ENCODE data around the gene C1orf50. TPM values are rescaled to one million over a fixed set of nuclear protein-coding genes. Genes with fewer than 3 reads are reported as not detected.

C1orf50 gene
- total RNA-seq, 2 donors from 2014 or later: 2.0 to 2.1 TPM

DNA sequence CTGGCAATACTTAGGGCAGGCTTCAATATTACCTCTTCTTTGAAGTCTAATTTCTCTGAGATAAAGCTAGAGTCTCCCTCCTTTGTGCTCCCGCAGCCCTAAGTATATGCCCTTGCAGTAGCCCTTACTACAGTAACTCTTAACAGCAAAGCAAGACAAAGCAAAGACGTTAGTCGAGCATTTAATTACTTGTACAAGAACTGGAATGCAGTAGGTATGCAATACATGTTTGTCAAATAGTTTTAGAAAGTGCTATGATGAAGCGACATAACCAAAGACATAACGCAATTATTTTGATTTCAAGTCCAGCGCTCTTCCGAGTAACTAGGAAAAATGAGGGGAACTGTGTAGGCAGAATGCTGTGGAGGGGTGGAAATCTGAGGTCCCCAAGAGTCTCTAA, 1.8 kb upstream of the C1orf50 start:
- whole genome bisulfite sequencing, 2 donors: 16 to 18% methylated on average over 7 of the region's 7 CpGs
- H3K4me3 ChIP-seq: no peak overlapping the region
- no peak for DNase-seq
- no peak for ATAC-seq
- intact Hi-C loops (cut with DNase I): loop anchor here (10.0 kb wide), 1 partner anchor 90 kb away; no protein-coding TSS in a partner anchor
- H3K27ac ChIP-seq: no peak overlapping the region
- H3K9me3 ChIP-seq: no peaks in the 10 kb centered on the region
- no peaks in the 10 kb centered on the region for H3K27me3 ChIP-seq
- no peaks in the 10 kb centered on the region for H3K36me3 ChIP-seq (replicated peaks in 1 of 2; ENCODE audit: insufficient read depth in 1 of 2, low read depth in 2 of 2)
- peaks cover 28% of the 10 kb centered on the region for H3K4me1 ChIP-seq
- no peak for TF ChIP-seq POLR2A (IDR thresholded peaks at IDR 0.05)

DNA sequence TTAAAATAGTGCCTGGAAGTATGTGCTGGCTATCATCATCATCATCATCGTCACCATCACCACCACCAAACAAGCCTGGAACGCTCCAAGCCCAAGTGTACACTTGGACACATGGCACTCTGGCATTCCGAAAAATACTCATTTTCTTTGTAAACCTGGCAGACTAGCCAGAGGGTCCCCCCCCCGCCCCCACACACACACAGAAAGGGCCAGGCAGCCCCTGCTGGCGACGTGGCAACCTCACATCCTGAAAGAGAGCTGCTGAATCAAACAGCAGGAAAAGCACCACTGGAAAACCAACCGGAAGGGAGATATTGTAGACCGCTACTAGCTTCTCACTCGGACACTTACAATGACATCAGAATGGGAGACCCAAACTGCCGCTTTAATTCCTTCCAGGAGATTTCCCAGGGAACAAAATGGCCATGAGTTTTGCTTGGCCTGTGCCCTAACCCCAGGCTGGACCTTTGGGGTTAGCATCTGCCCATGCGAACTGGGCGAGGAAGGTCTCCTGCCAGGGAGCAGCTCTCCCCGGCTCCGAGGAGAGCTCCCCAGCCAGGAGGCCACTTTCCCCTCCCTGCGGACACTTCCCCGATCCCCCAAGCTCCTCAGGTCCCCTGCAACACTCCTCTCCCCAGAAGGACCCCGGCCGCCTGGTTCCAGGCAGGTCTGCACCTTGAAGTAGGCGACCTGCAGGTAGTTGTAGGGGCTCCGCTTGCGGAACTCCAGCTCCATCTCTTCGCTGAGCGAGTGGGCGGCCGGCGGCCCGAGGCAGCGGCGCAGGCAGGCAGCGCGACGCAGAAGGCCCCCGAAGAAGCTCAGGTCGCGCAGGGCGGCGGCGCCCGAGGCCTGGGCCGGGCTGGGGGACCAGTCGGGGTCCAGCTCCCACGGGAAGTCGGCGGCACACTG, 963 bp upstream of the C1orf50 start:
- Histone ChIP-seq H3K9me3 (no peaks in the 10 kb centered on the region), H3K27ac (peak overlapping the region in 3 of 4 donors; percentile 46 to 92 (median 84)), H3K4me3 (peak overlapping the region; percentile 48 to 96), H3K4me1 (peaks cover 28% of the 10 kb centered on the region), H3K36me3 (replicated peaks in 1 of 2; ENCODE audit: insufficient read depth in 1 of 2, low read depth in 2 of 2) (no peaks in the 10 kb centered on the region), H3K27me3 (no peaks in the 10 kb centered on the region)
- WGBS, 2 donors: 0% methylated on average over 15 to 44 of the region's 44 CpGs
- ATAC-seq (peak; percentile 6), DNase-seq (peak; percentile 26 to 48 (median 36))
- TF ChIP-seq POLR2A (IDR thresholded peaks at IDR 0.05): no peak
- TF ChIP-seq, protein P1, sequence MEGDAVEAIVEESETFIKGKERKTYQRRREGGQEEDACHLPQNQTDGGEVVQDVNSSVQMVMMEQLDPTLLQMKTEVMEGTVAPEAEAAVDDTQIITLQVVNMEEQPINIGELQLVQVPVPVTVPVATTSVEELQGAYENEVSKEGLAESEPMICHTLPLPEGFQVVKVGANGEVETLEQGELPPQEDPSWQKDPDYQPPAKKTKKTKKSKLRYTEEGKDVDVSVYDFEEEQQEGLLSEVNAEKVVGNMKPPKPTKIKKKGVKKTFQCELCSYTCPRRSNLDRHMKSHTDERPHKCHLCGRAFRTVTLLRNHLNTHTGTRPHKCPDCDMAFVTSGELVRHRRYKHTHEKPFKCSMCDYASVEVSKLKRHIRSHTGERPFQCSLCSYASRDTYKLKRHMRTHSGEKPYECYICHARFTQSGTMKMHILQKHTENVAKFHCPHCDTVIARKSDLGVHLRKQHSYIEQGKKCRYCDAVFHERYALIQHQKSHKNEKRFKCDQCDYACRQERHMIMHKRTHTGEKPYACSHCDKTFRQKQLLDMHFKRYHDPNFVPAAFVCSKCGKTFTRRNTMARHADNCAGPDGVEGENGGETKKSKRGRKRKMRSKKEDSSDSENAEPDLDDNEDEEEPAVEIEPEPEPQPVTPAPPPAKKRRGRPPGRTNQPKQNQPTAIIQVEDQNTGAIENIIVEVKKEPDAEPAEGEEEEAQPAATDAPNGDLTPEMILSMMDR (IDR thresholded peaks at IDR 0.05): peak in 5 of 7 experiments; percentile 21 to 56 (median 45)
- intact Hi-C loops (cut with DNase I): loop anchor here (10.0 kb wide), 1 partner anchor 91 kb away; no protein-coding TSS in a partner anchor

DNA sequence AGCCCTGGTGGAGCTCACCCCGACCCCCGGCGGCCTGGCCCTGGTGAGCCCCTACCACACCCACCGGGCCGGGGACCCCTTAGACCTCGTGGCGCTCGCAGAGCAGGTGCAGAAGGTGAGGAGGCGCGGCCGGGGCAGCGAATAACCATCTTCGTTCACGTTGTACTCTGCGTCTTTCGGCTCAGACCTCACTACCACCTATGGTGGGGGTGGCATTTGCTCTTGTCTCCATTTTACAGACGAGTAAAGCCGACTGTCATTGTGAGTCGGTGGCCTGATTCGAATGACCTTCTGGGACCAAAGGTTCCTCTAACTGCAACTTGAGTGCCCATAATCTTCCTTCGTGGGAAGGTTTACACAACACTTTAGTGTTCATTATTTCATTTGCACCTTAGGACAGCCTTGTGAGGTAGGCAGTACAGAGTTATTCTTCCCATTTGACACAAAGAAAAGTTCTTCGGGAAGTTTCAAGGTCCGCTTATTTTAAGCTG, 506 bp downstream of the C1orf50 start:
- Histone ChIP-seq H3K27me3 (no peaks in the 10 kb centered on the region), H3K27ac (peak overlapping the region; percentile 65 to 92 (median 78)), H3K4me3 (peak overlapping the region; percentile 88 to 95), H3K9me3 (no peaks in the 10 kb centered on the region), H3K4me1 (peaks cover 28% of the 10 kb centered on the region), H3K36me3 (replicated peaks in 1 of 2; ENCODE audit: insufficient read depth in 1 of 2, low read depth in 2 of 2) (no peaks in the 10 kb centered on the region)
- DNase-seq (no peak), ATAC-seq (peak; percentile 5)
- TF ChIP-seq, protein P1 (IDR thresholded peaks at IDR 0.05): no peak
- no peak for TF ChIP-seq POLR2A (IDR thresholded peaks at IDR 0.05)
- 1 to 2% methylated on average over 15 to 23 of the region's 23 CpGs for WGBS, 2 donors
- intact Hi-C loops (cut with DNase I): loop anchor here (10.0 kb wide), 1 partner anchor 93 kb away; no protein-coding TSS in a partner anchor

DNA sequence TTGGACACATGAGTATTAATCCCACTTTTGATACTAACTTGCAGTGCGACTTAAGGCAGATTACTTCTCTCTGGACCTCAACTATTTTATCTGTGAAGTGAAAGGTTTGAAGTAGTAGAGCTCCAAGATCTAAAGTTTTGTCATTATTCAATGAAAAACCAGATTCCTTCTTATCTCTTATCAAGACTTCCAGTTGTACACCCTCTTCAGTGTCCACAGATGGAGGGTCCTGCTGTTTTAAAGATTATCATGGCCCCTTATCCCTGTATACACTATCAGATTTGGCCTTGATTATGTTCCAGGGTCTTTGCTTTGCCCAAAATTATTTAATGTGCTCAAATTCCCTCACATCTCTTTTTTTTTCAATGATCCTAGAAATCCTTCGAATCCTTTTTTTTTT, 1.1 kb downstream of the C1orf50 start:
- WGBS, 2 donors: 70 to 75% methylated on average over 2 of the region's 2 CpGs
- Histone ChIP-seq H3K4me1 (peaks cover 28% of the 10 kb centered on the region), H3K27me3 (no peaks in the 10 kb centered on the region), H3K9me3 (no peaks in the 10 kb centered on the region), H3K36me3 (replicated peaks in 1 of 2; ENCODE audit: insufficient read depth in 1 of 2, low read depth in 2 of 2) (no peaks in the 10 kb centered on the region), H3K27ac (no peak overlapping the region), H3K4me3 (no peak overlapping the region)
- TF ChIP-seq, protein P1 (IDR thresholded peaks at IDR 0.05): no peak
- no peak for TF ChIP-seq POLR2A (IDR thresholded peaks at IDR 0.05)
- intact Hi-C loops (cut with DNase I): loop anchor here (10.0 kb wide), 1 partner anchor 93 kb away; no protein-coding TSS in a partner anchor
- DNase-seq (no peak), ATAC-seq (no peak)

DNA sequence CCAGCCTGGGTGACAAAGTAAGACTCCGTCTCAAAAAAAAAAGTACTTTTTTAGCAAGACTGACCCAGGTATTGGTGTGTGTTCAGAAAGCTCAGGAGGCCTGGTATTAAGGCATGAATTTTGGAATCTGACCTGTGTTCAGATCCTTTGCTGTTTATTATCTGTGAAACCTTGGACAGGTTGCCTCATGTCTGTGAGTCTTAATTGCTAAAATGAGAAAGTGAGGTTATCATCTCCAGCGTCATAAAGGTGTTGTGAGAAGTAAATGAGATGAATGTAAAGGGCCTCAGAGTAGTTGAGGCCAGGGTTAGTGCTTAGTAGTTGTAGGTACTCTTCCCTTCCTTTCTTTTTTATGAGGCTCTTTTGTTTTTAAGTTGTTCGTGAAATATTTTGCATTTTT, 2.8 kb downstream of the C1orf50 start:
- intact Hi-C loops (cut with DNase I): loop anchor here (10.0 kb wide), 1 partner anchor 95 kb away; no protein-coding TSS in a partner anchor
- H3K36me3 ChIP-seq (replicated peaks in 1 of 2; ENCODE audit: insufficient read depth in 1 of 2, low read depth in 2 of 2): peaks cover 0 to under 1% of the 10 kb centered on the region in 2 donors
- H3K9me3 ChIP-seq: no peaks in the 10 kb centered on the region
- no peaks in the 10 kb centered on the region for H3K27me3 ChIP-seq
- peaks cover 23% of the 10 kb centered on the region for H3K4me1 ChIP-seq
- no peak overlapping the region for H3K27ac ChIP-seq
- ATAC-seq (no peak), DNase-seq (no peak)
- no peak for TF ChIP-seq POLR2A (IDR thresholded peaks at IDR 0.05)
- TF ChIP-seq, protein P1 (IDR thresholded peaks at IDR 0.05): no peak
- no peak overlapping the region for H3K4me3 ChIP-seq
- WGBS, 2 donors: 96% methylated on average over 3 of the region's 3 CpGs

Data from body of pancreas (tissue), 4 donors.